GM12875 (cell line): ENCODE measurements around the gene AGPAT3.

Experiments
- H3K4me3 ChIP-seq: one replicate; pipeline ENCODE4 v1.5.1; 2011; ENCODE audit warnings: low read depth, low read length, control low read depth
- CTCF ChIP-seq: IDR thresholded peaks from 2 replicates; pipeline ENCODE4 v1.5.1; 2011; ENCODE audit warnings: low read depth, mild to moderate bottlenecking, control low read depth, inconsistent platforms, low read length, moderate library complexity, borderline replicate concordance; ENCODE audit not compliant: insufficient read depth

The AGPAT3 gene

DNA sequence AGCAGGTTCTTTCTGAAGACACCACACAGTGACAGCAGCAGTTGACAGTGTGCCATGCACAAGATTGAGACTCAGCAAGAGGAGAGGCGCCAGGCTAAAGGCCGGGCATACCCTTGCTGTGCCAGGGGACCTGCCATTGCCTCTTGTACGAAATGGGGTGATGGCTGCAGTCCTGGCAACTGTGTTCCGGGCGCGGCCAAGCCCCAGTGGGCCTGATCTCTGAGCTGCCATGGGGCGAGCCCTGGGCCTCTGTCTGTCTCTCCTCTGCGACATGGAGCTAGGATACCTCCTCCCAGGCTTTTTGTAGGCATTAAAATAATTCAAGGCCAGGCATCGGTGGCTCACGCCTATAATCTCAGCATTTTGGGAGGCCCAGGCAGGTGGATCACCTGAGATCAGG is 137.5 kb downstream of the AGPAT3 start:
- TF ChIP-seq CTCF, result no peak
- no peak overlapping the region for H3K4me3 ChIP-seq

DNA sequence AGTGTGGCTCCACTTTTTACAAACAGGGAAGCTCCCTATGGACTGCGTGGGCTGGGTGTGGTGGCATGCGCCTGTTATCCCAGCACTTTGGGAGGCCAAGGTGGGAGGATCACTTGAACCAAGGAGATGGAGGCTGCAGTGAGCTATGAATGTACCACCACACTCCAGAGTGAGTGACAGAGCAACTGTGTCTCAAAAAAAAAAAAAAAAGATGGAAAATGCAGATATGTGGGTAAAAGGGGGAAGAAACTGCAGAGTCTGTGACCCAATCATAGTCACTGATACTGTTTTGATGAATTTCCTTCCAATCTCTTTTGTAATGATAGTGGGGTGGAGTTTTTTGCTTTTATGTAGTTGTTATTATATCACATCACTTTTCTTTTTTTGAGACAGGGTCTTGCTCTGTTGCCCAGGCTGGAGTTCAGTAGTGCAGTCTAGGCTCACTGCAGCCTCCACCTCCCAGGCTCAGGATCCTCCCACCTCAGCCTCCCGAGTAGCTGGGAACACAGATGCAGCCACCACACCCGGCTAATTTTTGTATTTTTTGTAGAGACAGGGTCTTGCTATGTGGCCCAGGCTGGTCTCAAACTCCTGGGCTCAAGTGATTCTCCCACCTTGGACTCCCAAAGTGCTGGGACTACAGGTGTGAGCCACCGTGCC is 138.4 kb downstream of the AGPAT3 start:
- no peak overlapping the region for H3K4me3 ChIP-seq

GRCh38 chr21:44005071-44005470 is 140.0 kb downstream of the AGPAT3 start:
- no peak overlapping the region for H3K4me3 ChIP-seq
- no peak for TF ChIP-seq CTCF

More for the DNA sequence above, 138.4 kb downstream of the AGPAT3 start:
- no peak for TF ChIP-seq CTCF

DNA sequence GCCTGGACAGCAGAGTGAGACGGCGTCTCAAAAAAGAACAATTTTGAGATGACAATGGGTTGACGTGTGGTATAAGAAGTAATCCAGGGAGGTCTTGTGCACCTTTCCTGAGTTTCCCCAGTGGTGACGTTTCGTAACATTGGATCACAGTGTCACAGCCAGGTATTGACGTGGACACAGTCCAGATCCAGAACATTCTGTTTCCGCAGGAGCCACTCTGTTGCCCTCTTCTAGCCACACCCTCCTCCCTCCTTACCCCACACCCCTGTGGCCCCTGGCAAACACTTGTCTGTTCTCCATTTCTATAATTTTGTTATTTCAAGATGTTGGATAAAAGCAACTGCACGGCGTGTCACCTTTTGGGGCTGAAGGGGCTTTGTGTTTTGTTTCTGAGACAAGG is 140.6 kb downstream of the AGPAT3 start:
- TF ChIP-seq CTCF, result no peak
- no peak overlapping the region for H3K4me3 ChIP-seq

- no peak overlapping the region for H3K4me3 ChIP-seq
- no peak for TF ChIP-seq CTCF
Observed at GRCh38 chr21:44006017-44006619, 141.1 kb downstream of the AGPAT3 start.

GRCh38 chr21:44006656-44007055 is 141.6 kb downstream of the AGPAT3 start:
- no peak for TF ChIP-seq CTCF
- H3K4me3 ChIP-seq, result no peak overlapping the region

- no peak overlapping the region for H3K4me3 ChIP-seq
- TF ChIP-seq CTCF, result no peak
Observed at GRCh38 chr21:44010429-44010828, 145.4 kb downstream of the AGPAT3 start.
